SK-N-DZ (cell line): ENCODE results near the gene PM20D1.

Experiments used
- DNase-seq: peaks from one replicate; pipeline ENCODE4 v3.0.0-alpha.2; 2015; ENCODE audit warnings: low spot score

Gene PM20D1

GRCh38 chr1:205805082-205805711 is 44.7 kb downstream of the PM20D1 start:
- no peak for DNase-seq

GRCh38 chr1:205804605-205805004 is 45.3 kb downstream of the PM20D1 start:
- DNase-seq, result no peak

GRCh38 chr1:205803986-205804385 is 45.9 kb downstream of the PM20D1 start:
- DNase-seq, result no peak

GRCh38 chr1:205802060-205802459 is 47.9 kb downstream of the PM20D1 start:
- DNase-seq, result no peak

GRCh38 chr1:205800981-205801703 is 48.8 kb downstream of the PM20D1 start:
- DNase-seq, result no peak

- DNase-seq, result no peak
Measured at GRCh38 chr1:205800427-205800826, 49.5 kb downstream of the PM20D1 start.

GRCh38 chr1:205798577-205798976 is 51.4 kb downstream of the PM20D1 start:
- no peak for DNase-seq

GRCh38 chr1:205797168-205797567 is 52.8 kb downstream of the PM20D1 start:
- DNase-seq, result no peak

GRCh38 chr1:205794011-205794730 is 55.8 kb downstream of the PM20D1 start:
- DNase-seq, result no peak

- DNase-seq, result no peak
Measured at GRCh38 chr1:205792961-205793673, 56.8 kb downstream of the PM20D1 start.

- no peak for DNase-seq
Measured at GRCh38 chr1:205792481-205792881, 57.5 kb downstream of the PM20D1 start.

- peak; percentile 42 for DNase-seq
Measured at GRCh38 chr1:205791568-205792180, 58.3 kb downstream of the PM20D1 start.

- DNase-seq, result no peak
Measured at GRCh38 chr1:205787287-205787916, 62.5 kb downstream of the PM20D1 start.

GRCh38 chr1:205786601-205787000 is 63.3 kb downstream of the PM20D1 start:
- DNase-seq, result no peak

GRCh38 chr1:205785446-205785845 is 64.5 kb downstream of the PM20D1 start:
- no peak for DNase-seq

- DNase-seq, result no peak
Measured at GRCh38 chr1:205783904-205784303, 66.0 kb downstream of the PM20D1 start.

GRCh38 chr1:205783433-205783795 is 66.5 kb downstream of the PM20D1 start:
- DNase-seq, result no peak

- no peak for DNase-seq
Measured at GRCh38 chr1:205782627-205783432, 67.1 kb downstream of the PM20D1 start.

GRCh38 chr1:205780335-205780734 is 69.6 kb downstream of the PM20D1 start:
- no peak for DNase-seq
